ENCODE measurements around the gene TOP2B. TPM values are rescaled to one million over a fixed set of nuclear protein-coding genes. Genes with fewer than 3 reads are reported as not detected.

The TOP2B gene
- total RNA-seq, 1 experiment from 2014 or later = 88.7 TPM

- no peak for DNase-seq (ENCODE audit: unreplicated experiment)
- intact Hi-C loops (cut with micrococcal nuclease) = no loop called here
- no peaks in the 10 kb centered on the region for H3K9me3 Mint-ChIP-seq (ENCODE audit: unreplicated experiment)
- no peak overlapping the region for H3K4me3 Mint-ChIP-seq (ENCODE audit: unreplicated experiment)
- H3K27me3 Mint-ChIP-seq (ENCODE audit: insufficient read depth, unreplicated experiment) = no peaks in the 10 kb centered on the region
- H3K36me3 Mint-ChIP-seq (ENCODE audit: insufficient read depth, unreplicated experiment) = no peaks in the 10 kb centered on the region
- ChIA-PET POLR2A (no interaction called here), CTCF (interaction anchor here (0.7 kb wide), 2 partner anchors 76 to 136 kb away, joined by 3 read pairs; no protein-coding TSS in a partner anchor)
- no peak for TF ChIP-seq CTCF (IDR thresholded peaks at IDR 0.05; ENCODE audit: unreplicated experiment)
- H3K27ac Mint-ChIP-seq (ENCODE audit: low read depth, unreplicated experiment) = no peak overlapping the region
- no peaks in the 10 kb centered on the region for H3K4me1 Mint-ChIP-seq (ENCODE audit: insufficient read depth, unreplicated experiment)
- BruUV-seq (replicated peaks) = no TSS peak
Observed at GRCh38 chr3:25557694-25558093, 107.0 kb downstream of the TOP2B start.

GRCh38 chr3:25556447-25556846 lies 108.3 kb downstream of the TOP2B start:
- no TSS peak for BruUV-seq (replicated peaks)

GRCh38 chr3:25555695-25556437 lies 108.8 kb downstream of the TOP2B start:
- TF ChIP-seq CTCF (IDR thresholded peaks at IDR 0.05; ENCODE audit: unreplicated experiment) = no peak

More at GRCh38 chr3:25556447-25556846, 108.3 kb downstream of the TOP2B start:
- Mint-ChIP-seq H3K4me3 (ENCODE audit: unreplicated experiment) (no peak overlapping the region), H3K4me1 (ENCODE audit: insufficient read depth, unreplicated experiment) (no peaks in the 10 kb centered on the region), H3K27me3 (ENCODE audit: insufficient read depth, unreplicated experiment) (no peaks in the 10 kb centered on the region), H3K9me3 (ENCODE audit: unreplicated experiment) (no peaks in the 10 kb centered on the region), H3K36me3 (ENCODE audit: insufficient read depth, unreplicated experiment) (no peaks in the 10 kb centered on the region), H3K27ac (ENCODE audit: low read depth, unreplicated experiment) (no peak overlapping the region)
- ChIA-PET CTCF (interaction anchor here (1.0 kb wide), 1 partner anchor 30 kb away, joined by 3 read pairs; no protein-coding TSS in a partner anchor), POLR2A (no interaction called here)
- intact Hi-C loops (cut with micrococcal nuclease) = no loop called here
- DNase-seq (ENCODE audit: unreplicated experiment) = no peak
- TF ChIP-seq CTCF (IDR thresholded peaks at IDR 0.05; ENCODE audit: unreplicated experiment) = no peak

GRCh38 chr3:25554376-25554775 lies 110.3 kb downstream of the TOP2B start:
- H3K27ac Mint-ChIP-seq (ENCODE audit: low read depth, unreplicated experiment) = no peak overlapping the region
- no peaks in the 10 kb centered on the region for H3K4me1 Mint-ChIP-seq (ENCODE audit: insufficient read depth, unreplicated experiment)
- ChIA-PET CTCF (no interaction called here), POLR2A (no interaction called here)
- no peak overlapping the region for H3K4me3 Mint-ChIP-seq (ENCODE audit: unreplicated experiment)
- no peaks in the 10 kb centered on the region for H3K36me3 Mint-ChIP-seq (ENCODE audit: insufficient read depth, unreplicated experiment)
- no peak for DNase-seq (ENCODE audit: unreplicated experiment)
- intact Hi-C loops (cut with micrococcal nuclease) = no loop called here
- no TSS peak for BruUV-seq (replicated peaks)
- no peak for TF ChIP-seq CTCF (IDR thresholded peaks at IDR 0.05; ENCODE audit: unreplicated experiment)
- no peaks in the 10 kb centered on the region for H3K9me3 Mint-ChIP-seq (ENCODE audit: unreplicated experiment)
- H3K27me3 Mint-ChIP-seq (ENCODE audit: insufficient read depth, unreplicated experiment) = no peaks in the 10 kb centered on the region

More at GRCh38 chr3:25555695-25556437, 108.8 kb downstream of the TOP2B start:
- ChIA-PET POLR2A (no interaction called here), CTCF (interaction anchor here (0.6 to 1.0 kb wide), 3 partner anchors 19 to 37 kb away, joined by 3 to 5 read pairs (median 3); no protein-coding TSS in a partner anchor)
- BruUV-seq (replicated peaks) = no TSS peak
- Mint-ChIP-seq H3K27ac (ENCODE audit: low read depth, unreplicated experiment) (no peak overlapping the region), H3K4me1 (ENCODE audit: insufficient read depth, unreplicated experiment) (no peaks in the 10 kb centered on the region), H3K9me3 (ENCODE audit: unreplicated experiment) (no peaks in the 10 kb centered on the region), H3K27me3 (ENCODE audit: insufficient read depth, unreplicated experiment) (no peaks in the 10 kb centered on the region), H3K4me3 (ENCODE audit: unreplicated experiment) (no peak overlapping the region), H3K36me3 (ENCODE audit: insufficient read depth, unreplicated experiment) (no peaks in the 10 kb centered on the region)
- DNase-seq (ENCODE audit: unreplicated experiment) = no peak
- intact Hi-C loops (cut with micrococcal nuclease) = no loop called here
